ENCODE measurements around the gene SYTL3. TPM values are rescaled to one million over a fixed set of nuclear protein-coding genes. Genes with fewer than 3 reads are reported as not detected.

Gene SYTL3
- total RNA-seq, 1 donor from 2014 or later, result 13.9 TPM

DNA sequence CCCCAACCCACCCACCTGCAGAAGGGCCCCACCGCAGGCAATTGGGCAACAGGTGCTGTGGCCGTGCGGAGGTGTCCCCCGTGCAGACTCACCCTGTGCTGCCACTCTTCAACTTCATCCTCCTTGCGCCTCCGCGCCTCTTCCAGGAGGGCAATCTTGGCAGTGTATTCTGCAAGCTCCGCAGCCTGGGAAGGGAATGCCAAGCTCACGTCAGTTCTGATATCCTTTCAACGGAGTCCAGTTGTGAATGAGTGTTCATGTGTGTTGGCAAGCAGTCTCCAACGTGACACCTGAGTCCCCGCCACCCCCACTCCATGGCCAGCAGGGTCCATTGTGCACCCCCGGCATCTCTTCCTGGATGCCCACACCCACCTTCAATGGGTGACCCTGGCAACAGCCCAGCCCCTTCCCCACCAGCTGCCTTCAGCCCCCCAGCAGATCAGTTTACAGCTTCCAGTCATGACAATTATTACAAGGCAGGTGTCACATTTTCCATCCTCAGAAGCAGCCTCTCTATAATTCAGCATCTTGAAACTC, 119.4 kb downstream of the SYTL3 start:
- ATAC-seq (peak in 1 of 2 donors; percentile 0), DNase-seq (no peak)
- Histone ChIP-seq H3K4me3 (no peak overlapping the region), H3K27me3 (ENCODE audit: low read depth) (no peaks in the 10 kb centered on the region), H3K4me1 (peaks cover 8% of the 10 kb centered on the region), H3K27ac (no peak overlapping the region), H3K9me3 (no peaks in the 10 kb centered on the region), H3K36me3 (peaks cover 100% of the 10 kb centered on the region)
- intact Hi-C loops (cut with DNase I), result no loop called here
- no peak for TF ChIP-seq CTCF (IDR thresholded peaks at IDR 0.05)

DNA sequence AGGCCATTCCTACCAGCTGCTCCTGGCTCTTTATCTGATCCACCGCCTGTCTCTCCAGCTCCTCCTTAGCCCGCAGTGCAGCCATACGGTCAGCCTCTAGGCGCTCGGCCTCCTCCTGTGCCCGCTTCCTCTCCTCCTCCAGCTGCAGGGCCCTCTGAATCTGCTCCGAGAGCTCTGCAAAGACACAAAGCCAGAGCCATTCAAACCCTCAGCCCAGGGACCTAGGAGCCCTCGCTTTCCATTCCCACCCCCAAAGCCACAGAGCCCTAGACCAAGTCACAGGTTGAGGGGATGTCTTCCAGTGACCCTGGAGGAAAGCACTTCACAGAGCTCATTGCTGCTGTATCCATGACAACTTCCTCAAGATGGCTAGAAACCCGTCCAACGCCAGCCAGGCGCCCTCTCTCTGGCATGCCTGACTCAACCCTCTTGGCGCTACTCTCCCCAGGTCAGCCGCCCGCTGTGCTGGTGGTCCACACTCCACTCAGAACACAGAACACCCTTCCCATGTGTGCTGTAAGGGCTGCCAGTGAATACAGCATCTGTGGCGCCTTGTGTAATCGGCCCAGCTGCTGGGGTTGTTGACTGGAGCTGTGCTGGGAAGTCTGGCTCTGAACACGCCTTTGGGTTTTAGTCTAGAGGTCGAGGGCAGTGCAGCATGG, 120.0 kb downstream of the SYTL3 start:
- peaks cover 8% of the 10 kb centered on the region for H3K4me1 ChIP-seq
- H3K36me3 ChIP-seq, result peaks cover 98% of the 10 kb centered on the region
- DNase-seq (no peak), ATAC-seq (no peak)
- no peak overlapping the region for H3K4me3 ChIP-seq
- H3K27ac ChIP-seq, result no peak overlapping the region
- no peaks in the 10 kb centered on the region for H3K9me3 ChIP-seq
- TF ChIP-seq CTCF (IDR thresholded peaks at IDR 0.05), result no peak
- intact Hi-C loops (cut with DNase I), result no loop called here
- H3K27me3 ChIP-seq (ENCODE audit: low read depth), result no peaks in the 10 kb centered on the region

DNA sequence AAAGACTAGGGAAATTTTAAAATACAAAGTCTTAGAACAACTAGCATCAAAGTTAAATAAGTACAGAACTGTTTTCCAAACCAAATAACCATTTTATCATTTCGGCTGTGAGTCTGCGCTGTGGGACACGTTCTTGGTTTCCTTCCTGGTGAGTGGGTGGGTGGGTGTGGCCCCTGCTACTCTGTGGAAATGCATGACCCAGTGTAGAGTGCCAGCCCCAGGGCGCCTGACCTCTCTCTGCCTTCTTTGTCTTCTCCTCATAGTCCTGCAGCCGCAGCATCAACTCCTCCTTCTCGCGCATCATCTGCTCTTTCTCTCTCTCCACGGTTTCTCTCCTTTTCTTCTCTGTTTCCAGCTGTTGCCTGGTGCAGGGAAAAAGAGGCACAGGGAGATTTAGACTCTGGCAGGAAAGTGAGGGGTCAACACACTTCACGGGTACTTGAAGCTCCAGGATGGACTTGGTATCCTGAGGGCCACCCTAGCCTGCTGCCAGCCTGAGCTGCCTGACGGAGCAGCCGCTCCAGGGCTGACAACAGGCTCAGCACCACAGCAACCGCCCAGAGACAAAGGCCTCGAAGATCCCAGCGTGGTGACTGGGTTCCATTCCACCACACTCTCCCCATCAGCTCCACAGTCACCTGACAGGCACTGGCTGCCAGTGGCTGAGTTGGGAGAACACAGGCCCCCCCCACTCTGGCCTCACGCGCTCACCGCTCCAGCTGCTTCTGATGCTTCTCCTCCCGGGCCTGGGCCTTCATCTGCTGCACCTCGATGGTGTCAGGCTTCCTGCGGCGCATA, 120.9 kb downstream of the SYTL3 start:
- Histone ChIP-seq H3K4me3 (no peak overlapping the region), H3K27me3 (ENCODE audit: low read depth) (no peaks in the 10 kb centered on the region), H3K9me3 (no peaks in the 10 kb centered on the region), H3K36me3 (peaks cover 98% of the 10 kb centered on the region), H3K27ac (no peak overlapping the region), H3K4me1 (peaks cover 8% of the 10 kb centered on the region)
- no peak for TF ChIP-seq CTCF (IDR thresholded peaks at IDR 0.05)
- DNase-seq (no peak), ATAC-seq (no peak)
- intact Hi-C loops (cut with DNase I), result no loop called here

- no peak overlapping the region for H3K27ac ChIP-seq
- no peaks in the 10 kb centered on the region for H3K27me3 ChIP-seq (ENCODE audit: low read depth)
- H3K9me3 ChIP-seq, result no peaks in the 10 kb centered on the region
- peaks cover 98% of the 10 kb centered on the region for H3K36me3 ChIP-seq
- DNase-seq (no peak), ATAC-seq (peak in 1 of 2 donors; percentile 2)
- no peak overlapping the region for H3K4me3 ChIP-seq
- no peak for TF ChIP-seq CTCF (IDR thresholded peaks at IDR 0.05)
- intact Hi-C loops (cut with DNase I), result no loop called here
- H3K4me1 ChIP-seq, result peaks cover 8% of the 10 kb centered on the region
Observed at GRCh38 chr6:158771399-158772152, 121.7 kb downstream of the SYTL3 start.

- Histone ChIP-seq H3K4me3 (no peak overlapping the region), H3K27me3 (ENCODE audit: low read depth) (no peaks in the 10 kb centered on the region), H3K36me3 (peaks cover 98% of the 10 kb centered on the region), H3K4me1 (peaks cover 8% of the 10 kb centered on the region), H3K9me3 (no peaks in the 10 kb centered on the region), H3K27ac (no peak overlapping the region)
- no peak for DNase-seq
- intact Hi-C loops (cut with DNase I), result no loop called here
- no peak for TF ChIP-seq CTCF (IDR thresholded peaks at IDR 0.05)
- no peak for ATAC-seq
Observed at GRCh38 chr6:158772172-158772571, 122.3 kb downstream of the SYTL3 start.
